HEK293 (cell line): ENCODE data around the gene XIAP.

Experiments used
- CTCF ChIA-PET: fragments of 350-600 bp; formaldehyde crosslinking; extraction: SDS; loops from one replicate; lab custom pipeline; 2021; ENCODE audit warnings: antibody characterized with exemption; lab: Yijun Ruan, JAX
- POLR2A ChIA-PET: fragments of 300-600 bp; formaldehyde crosslinking; extraction: SDS; loops from one replicate; lab custom pipeline; 2020; ENCODE audit warnings: antibody characterized with exemption, inconsistent platforms; lab: Yijun Ruan, JAX
- H3K27ac ChIP-seq: fragments of 200-500 bp; sonication (Bioruptor generic); 2 replicates; pipeline ENCODE4 v1.5.1; 2014; ENCODE audit warnings: low read depth, low read length, control low read depth, inconsistent platforms; ENCODE audit errors: extremely low read depth
- H3K36me3 ChIP-seq, 2 experiments: fragments of 200-500 bp in 1 of 2; sonication (Bioruptor generic) in 1 of 2; 1 replicate in 1 of 2; 2 replicates in 1 of 2; pipeline ENCODE4 v1.5.1; 2014 to 2017; ENCODE audit warnings: inconsistent platforms in 2 of 2, low read length in 2 of 2; ENCODE audit not compliant: control insufficient read depth in 2 of 2, insufficient read depth in 1 of 2
- H3K4me1 ChIP-seq: fragments of 200-500 bp; sonication (Bioruptor generic); 2 replicates; pipeline ENCODE4 v1.5.1; 2014; ENCODE audit warnings: mild to moderate bottlenecking, low read length, inconsistent platforms; ENCODE audit not compliant: control insufficient read depth, insufficient read depth
- H3K4me3 ChIP-seq: 2 replicates; pipeline ENCODE4 v1.5.1; 2011; ENCODE audit warnings: low read depth, mild to moderate bottlenecking, control low read depth, low read length, moderate library complexity
- H3K9me3 ChIP-seq: fragments of 200-500 bp; sonication (Bioruptor generic); 2 replicates; pipeline ENCODE4 v1.5.1; 2014; ENCODE audit warnings: low read depth, low read length, inconsistent platforms; ENCODE audit not compliant: control insufficient read depth, insufficient read depth
- GLIS2 ChIP-seq: fragments of 450-650 bp; formaldehyde crosslinking; IDR thresholded peaks from 2 replicates; pipeline ENCODE4 v1.5.1; 2016; ENCODE audit warnings: missing biosample characterization, missing genetic modification characterization
- HIC1 ChIP-seq: fragments of 450-650 bp; formaldehyde crosslinking; IDR thresholded peaks from 2 replicates; pipeline ENCODE4 v1.5.1; 2016; ENCODE audit warnings: missing biosample characterization, missing genetic modification characterization
- IKZF3 ChIP-seq: fragments of 450-650 bp; IDR thresholded peaks from 2 replicates; pipeline ENCODE4 v1.5.0; 2018; ENCODE audit warnings: missing biosample characterization, mild to moderate bottlenecking, missing genetic modification characterization, moderate library complexity
- MYNN ChIP-seq: fragments of 450-650 bp; formaldehyde crosslinking; IDR thresholded peaks from 2 replicates; pipeline ENCODE4 v1.5.1; 2016; ENCODE audit warnings: missing biosample characterization, missing genetic modification characterization, borderline replicate concordance
- OSR2 ChIP-seq: fragments of 450-650 bp; formaldehyde crosslinking; IDR thresholded peaks from 2 replicates; pipeline ENCODE4 v1.5.1; 2016; ENCODE audit warnings: missing biosample characterization, missing genetic modification characterization
- RBAK ChIP-seq: fragments of 450-650 bp; formaldehyde crosslinking; IDR thresholded peaks from 2 replicates; pipeline ENCODE4 v1.5.1; 2016; ENCODE audit warnings: missing biosample characterization, missing genetic modification characterization
- SCRT2 ChIP-seq: fragments of 450-650 bp; formaldehyde crosslinking; IDR thresholded peaks from 2 replicates; pipeline ENCODE4 v1.5.1; 2016; ENCODE audit warnings: missing biosample characterization, missing genetic modification characterization
- YY2 ChIP-seq: fragments of 450-650 bp; formaldehyde crosslinking; IDR thresholded peaks from 2 replicates; pipeline ENCODE4 v1.5.1; 2016; ENCODE audit warnings: missing biosample characterization, missing genetic modification characterization
- ZBTB11 ChIP-seq: fragments of 450-650 bp; formaldehyde crosslinking; conservative IDR thresholded peaks from 2 replicates; pipeline ENCODE4 v1.5.1; 2016; ENCODE audit warnings: low read depth, missing biosample characterization, missing genetic modification characterization
- ZBTB6 ChIP-seq: fragments of 450-650 bp; formaldehyde crosslinking; IDR thresholded peaks from 2 replicates; pipeline ENCODE4 v1.5.1; 2017; ENCODE audit warnings: missing biosample characterization, missing genetic modification characterization
- ZFP41 ChIP-seq: fragments of 450-650 bp; formaldehyde crosslinking; IDR thresholded peaks from 2 replicates; pipeline ENCODE4 v1.5.1; 2016; ENCODE audit warnings: missing biosample characterization, missing genetic modification characterization, borderline replicate concordance
- ZNF114 ChIP-seq: fragments of 450-650 bp; formaldehyde crosslinking; IDR thresholded peaks from 2 replicates; pipeline ENCODE4 v1.5.0; 2017; ENCODE audit warnings: missing biosample characterization, missing genetic modification characterization
- ZNF26 ChIP-seq: fragments of 450-650 bp; formaldehyde crosslinking; IDR thresholded peaks from 2 replicates; pipeline ENCODE4 v1.5.1; 2016; ENCODE audit warnings: missing biosample characterization, missing genetic modification characterization
- ZNF341 ChIP-seq: fragments of 450-650 bp; formaldehyde crosslinking; IDR thresholded peaks from 2 replicates; pipeline ENCODE4; 2016; ENCODE audit warnings: low read depth, missing biosample characterization, missing genetic modification characterization
- ZNF48 ChIP-seq: fragments of 450-650 bp; formaldehyde crosslinking; IDR thresholded peaks from 2 replicates; pipeline ENCODE4 v1.5.1; 2016; ENCODE audit warnings: missing biosample characterization, missing genetic modification characterization
- ZNF514 ChIP-seq: fragments of 450-650 bp; formaldehyde crosslinking; IDR thresholded peaks from 2 replicates; pipeline ENCODE4 v1.5.1; 2016; ENCODE audit warnings: missing biosample characterization, missing genetic modification characterization
- ZNF530 ChIP-seq: fragments of 450-650 bp; formaldehyde crosslinking; IDR thresholded peaks from 2 replicates; pipeline ENCODE4 v1.5.1; 2016; ENCODE audit warnings: low read depth, missing biosample characterization, missing genetic modification characterization
- ZNF654 ChIP-seq: fragments of 450-650 bp; formaldehyde crosslinking; IDR thresholded peaks from 2 replicates; pipeline ENCODE4 v1.5.1; 2016; ENCODE audit warnings: low read depth, missing biosample characterization, missing genetic modification characterization
- ZNF777 ChIP-seq: fragments of 450-650 bp; formaldehyde crosslinking; IDR thresholded peaks from 2 replicates; pipeline ENCODE4 v1.5.1; 2017; ENCODE audit warnings: missing biosample characterization, missing genetic modification characterization, borderline replicate concordance
- ZSCAN23 ChIP-seq: fragments of 450-650 bp; formaldehyde crosslinking; IDR thresholded peaks from 2 replicates; pipeline ENCODE4 v1.5.1; 2016; ENCODE audit warnings: missing biosample characterization, missing genetic modification characterization
- ZSCAN5A ChIP-seq: fragments of 450-650 bp; formaldehyde crosslinking; IDR thresholded peaks from 2 replicates; pipeline ENCODE4 v1.5.1; 2016; ENCODE audit warnings: missing biosample characterization, missing genetic modification characterization
- TF ChIP-seq, protein P1 (sequence below): fragments of 450-650 bp; formaldehyde crosslinking; IDR thresholded peaks from 2 replicates; pipeline ENCODE4 v1.5.1; 2016; ENCODE audit warnings: missing biosample characterization, missing genetic modification characterization

Gene XIAP

GRCh38 chrX:123851079-123851478 is 8.8 kb upstream of the XIAP start:
- TF ChIP-seq OSR2 (tag by site-specific recombination) (peak; percentile 63; the same call in 1 of the 2 replicates), ZNF114 (no peak), GLIS2 (tag by site-specific recombination) (no peak), ZBTB11 (tag by site-specific recombination) (no peak)
- TF ChIP-seq, all 188 proteins: peak for 1
- POLR2A ChIA-PET: no interaction called here
- no peak overlapping the region for H3K4me3 ChIP-seq
- CTCF ChIA-PET: interaction anchor here (0.7 to 1.0 kb wide), 2 partner anchors 17 to 295 kb away, joined by 3 read pairs; no protein-coding TSS in a partner anchor
- H3K27ac ChIP-seq: no peak overlapping the region
- H3K4me1 ChIP-seq: no peaks in the 10 kb centered on the region
- H3K9me3 ChIP-seq: no peaks in the 10 kb centered on the region
- no peaks in the 10 kb centered on the region for H3K36me3 ChIP-seq

DNA sequence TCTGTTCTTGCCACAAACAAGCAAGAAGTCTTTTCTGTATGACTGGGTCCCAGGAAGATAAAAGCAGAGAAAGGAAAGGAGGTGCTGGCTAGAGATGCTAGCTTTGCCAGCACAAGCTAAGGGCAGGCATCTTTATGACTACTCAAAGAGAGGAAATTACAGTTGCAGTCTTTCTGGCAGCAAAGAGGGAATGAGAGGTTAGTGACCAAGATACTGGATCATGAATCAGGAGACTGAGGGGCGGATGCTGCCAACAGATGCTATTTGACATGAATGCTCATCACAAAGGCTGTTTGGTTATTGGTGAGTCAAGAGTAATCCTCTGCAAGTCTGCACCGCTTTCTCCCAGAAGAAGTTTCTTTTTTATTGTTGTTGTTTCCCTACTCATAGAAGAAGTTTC is 5.5 kb upstream of the XIAP start:
- H3K9me3 ChIP-seq: no peaks in the 10 kb centered on the region
- TF ChIP-seq ZFP41 (tag by site-specific recombination): no peak
- no peak for TF ChIP-seq IKZF3
- TF ChIP-seq ZNF26 (tag by site-specific recombination): no peak
- no peak for TF ChIP-seq ZBTB6 (tag by site-specific recombination)
- no peak for TF ChIP-seq ZNF48 (tag by site-specific recombination)
- TF ChIP-seq MYNN (tag by site-specific recombination): no peak
- TF ChIP-seq ZNF654 (tag by site-specific recombination): no peak
- no peak for TF ChIP-seq RBAK
- no peak for TF ChIP-seq ZNF514 (tag by site-specific recombination)
- no peak for TF ChIP-seq HIC1 (tag by site-specific recombination)
- TF ChIP-seq SCRT2 (tag by site-specific recombination): no peak
- TF ChIP-seq YY2 (tag by site-specific recombination): no peak
- no peak for TF ChIP-seq ZSCAN5A (tag by site-specific recombination)
- TF ChIP-seq, protein P1, sequence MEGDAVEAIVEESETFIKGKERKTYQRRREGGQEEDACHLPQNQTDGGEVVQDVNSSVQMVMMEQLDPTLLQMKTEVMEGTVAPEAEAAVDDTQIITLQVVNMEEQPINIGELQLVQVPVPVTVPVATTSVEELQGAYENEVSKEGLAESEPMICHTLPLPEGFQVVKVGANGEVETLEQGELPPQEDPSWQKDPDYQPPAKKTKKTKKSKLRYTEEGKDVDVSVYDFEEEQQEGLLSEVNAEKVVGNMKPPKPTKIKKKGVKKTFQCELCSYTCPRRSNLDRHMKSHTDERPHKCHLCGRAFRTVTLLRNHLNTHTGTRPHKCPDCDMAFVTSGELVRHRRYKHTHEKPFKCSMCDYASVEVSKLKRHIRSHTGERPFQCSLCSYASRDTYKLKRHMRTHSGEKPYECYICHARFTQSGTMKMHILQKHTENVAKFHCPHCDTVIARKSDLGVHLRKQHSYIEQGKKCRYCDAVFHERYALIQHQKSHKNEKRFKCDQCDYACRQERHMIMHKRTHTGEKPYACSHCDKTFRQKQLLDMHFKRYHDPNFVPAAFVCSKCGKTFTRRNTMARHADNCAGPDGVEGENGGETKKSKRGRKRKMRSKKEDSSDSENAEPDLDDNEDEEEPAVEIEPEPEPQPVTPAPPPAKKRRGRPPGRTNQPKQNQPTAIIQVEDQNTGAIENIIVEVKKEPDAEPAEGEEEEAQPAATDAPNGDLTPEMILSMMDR (tag by site-specific recombination): no peak
- no peak for TF ChIP-seq ZSCAN23 (tag by site-specific recombination)
- no peak for TF ChIP-seq ZNF530 (tag by site-specific recombination)
- no peak for TF ChIP-seq ZNF777 (tag by site-specific recombination)
- TF ChIP-seq ZNF341 (tag by site-specific recombination): no peak
- H3K27ac ChIP-seq: no peak overlapping the region
- CTCF ChIA-PET: interaction anchor here (2.4 kb wide), 1 partner anchor 21 kb away, joined by 8 read pairs; no protein-coding TSS in a partner anchor
- H3K36me3 ChIP-seq: no peaks in the 10 kb centered on the region
- POLR2A ChIA-PET: interaction anchor here (0.6 kb wide), 2 partner anchors 11 to 1117 kb away, joined by 4 to 6 read pairs; no protein-coding TSS in a partner anchor
- H3K4me3 ChIP-seq: no peak overlapping the region
- H3K4me1 ChIP-seq: no peaks in the 10 kb centered on the region
